Gastroesophageal sphincter (tissue), 4 donors: ENCODE measurements around the gene VWA2. TPM values are rescaled to one million over a fixed set of nuclear protein-coding genes. Genes with fewer than 3 reads are reported as not detected.

Experiments used
- ATAC-seq: fragments of 150-250 bp; one replicate; pipeline ENCODE4 v1.9.1; 2016; ENCODE audit warnings: mild to moderate bottlenecking, moderate library complexity
- H3K27ac ChIP-seq, 4 donors: fragments of 200-600 bp; sonication (generic) in 3 of 4; 1 replicate in 3 of 4; 2 replicates in 1 of 4; pipeline ENCODE4 v1.5.1; 2016 to 2019
- H3K27me3 ChIP-seq: fragments of 200-600 bp; sonication (generic); one replicate; pipeline ENCODE4 v1.5.1; 2019
- H3K36me3 ChIP-seq, 2 donors: fragments of 200-600 bp; sonication (generic); one replicate each; pipeline ENCODE4 v1.5.1; 2019; ENCODE audit warnings: control low read depth in 1 of 2
- H3K4me1 ChIP-seq, 3 donors: fragments of 200-600 bp; sonication (generic); 1 replicate in 2 of 3; 2 replicates in 1 of 3; pipeline ENCODE4 v1.5.1; 2016 to 2019; ENCODE audit warnings: control low read depth in 2 of 3
- H3K4me3 ChIP-seq, 2 donors: fragments of 200-600 bp; sonication (generic); one replicate each; pipeline ENCODE4 v1.5.1; 2019; ENCODE audit warnings: mild to moderate bottlenecking in 1 of 2, moderate library complexity in 1 of 2
- H3K9me3 ChIP-seq, 3 donors: fragments of 200-600 bp; sonication (generic); one replicate each; pipeline ENCODE4 v1.5.1; 2017 to 2019; ENCODE audit warnings: control low read depth in 2 of 3
- CTCF ChIP-seq, 4 experiments: fragments of 200-600 bp in 2 of 4; fragments of 450-650 bp in 2 of 4; sonication (generic) in 1 of 4; IDR thresholded peaks; one replicate each; pipeline ENCODE4 v1.5.1; 2017 to 2019; ENCODE audit warnings: antibody characterized with exemption in 4 of 4, mild to moderate bottlenecking in 2 of 4, moderate library complexity in 2 of 4
- EP300 ChIP-seq: sonication (generic); formaldehyde crosslinking; IDR thresholded peaks from one replicate; pipeline ENCODE4 v1.6.1; 2017; ENCODE audit warnings: antibody characterized with exemption, mild to moderate bottlenecking
- POLR2A ChIP-seq, 2 donors: fragments of 450-650 bp; IDR thresholded peaks; one replicate each; pipeline ENCODE4 v1.6.1; 2017; ENCODE audit warnings: antibody characterized with exemption in 2 of 2, mild to moderate bottlenecking in 2 of 2, moderate library complexity in 1 of 2
- POLR2AphosphoS5 ChIP-seq: sonication (generic); formaldehyde crosslinking; IDR thresholded peaks from one replicate; pipeline ENCODE4 v1.6.1; 2017; ENCODE audit warnings: antibody characterized with exemption
- WGBS, 2 donors: methylation state at CpG; one replicate each; pipeline ENCODE4 v1.1.5; 2018; ENCODE audit warnings: low coverage in 1 of 2; 5-methylcytosine and 5-hydroxymethylcytosine counted together
- total RNA-seq, 4 donors: library from RNA; depleted of rRNA; stranded (reverse); fragments of >200 nt; gene quantifications; one replicate each; pipeline ENCODE4 v1.1.0, GENCODE V29; 2016

VWA2 gene
- total RNA-seq, 4 donors from 2014 or later = 0.13 to 0.25 TPM; not detected in 2

GRCh38 chr10:114215033-114215432, 24.0 kb upstream of the VWA2 start:
- WGBS, 2 donors = 75 to 91% methylated on average over 1 of the region's 1 CpG
- no peaks in the 10 kb centered on the region for H3K4me1 ChIP-seq

GRCh38 chr10:114220281-114220680, 18.8 kb upstream of the VWA2 start:
- H3K4me3 ChIP-seq = no peak overlapping the region
- TF ChIP-seq CTCF (IDR thresholded peaks at IDR 0.05) (no peak), POLR2A (IDR thresholded peaks at IDR 0.05) (no peak), POLR2AphosphoS5 (no peak), EP300 (no peak)
- 76 to 87% methylated on average over 2 of the region's 2 CpGs for WGBS, 2 donors
- H3K27me3 ChIP-seq = no peaks in the 10 kb centered on the region
- no peaks in the 10 kb centered on the region for H3K4me1 ChIP-seq
- no peaks in the 10 kb centered on the region for H3K9me3 ChIP-seq
- H3K27ac ChIP-seq = no peak overlapping the region
- no peaks in the 10 kb centered on the region for H3K36me3 ChIP-seq
- ATAC-seq = no peak

More at GRCh38 chr10:114215033-114215432, 24.0 kb upstream of the VWA2 start:
- TF ChIP-seq CTCF (IDR thresholded peaks at IDR 0.05) (no peak), POLR2AphosphoS5 (no peak), EP300 (no peak), POLR2A (IDR thresholded peaks at IDR 0.05) (no peak)
- Histone ChIP-seq H3K36me3 (no peaks in the 10 kb centered on the region), H3K9me3 (no peaks in the 10 kb centered on the region), H3K27me3 (no peaks in the 10 kb centered on the region), H3K27ac (no peak overlapping the region), H3K4me3 (no peak overlapping the region)
- no peak for ATAC-seq

GRCh38 chr10:114221235-114221634, 17.8 kb upstream of the VWA2 start:
- no peaks in the 10 kb centered on the region for H3K36me3 ChIP-seq
- no peaks in the 10 kb centered on the region for H3K4me1 ChIP-seq
- H3K9me3 ChIP-seq = no peaks in the 10 kb centered on the region
- H3K27ac ChIP-seq = no peak overlapping the region
- no peak overlapping the region for H3K4me3 ChIP-seq
- no peak for ATAC-seq
- no peaks in the 10 kb centered on the region for H3K27me3 ChIP-seq
- 68 to 76% methylated on average over 4 of the region's 4 CpGs for WGBS, 2 donors
- TF ChIP-seq CTCF (IDR thresholded peaks at IDR 0.05) (no peak), EP300 (no peak), POLR2AphosphoS5 (no peak), POLR2A (IDR thresholded peaks at IDR 0.05) (no peak)

- H3K27ac ChIP-seq = no peak overlapping the region
- H3K4me3 ChIP-seq = no peak overlapping the region
- ATAC-seq = no peak
- peaks cover 4% of the 10 kb centered on the region for H3K27me3 ChIP-seq
- H3K36me3 ChIP-seq = no peaks in the 10 kb centered on the region
- 79 to 80% methylated on average over 2 of the region's 4 CpGs for WGBS, 2 donors
- no peaks in the 10 kb centered on the region for H3K4me1 ChIP-seq
- TF ChIP-seq POLR2AphosphoS5 (no peak), POLR2A (IDR thresholded peaks at IDR 0.05) (no peak), CTCF (IDR thresholded peaks at IDR 0.05) (no peak), EP300 (no peak)
- no peaks in the 10 kb centered on the region for H3K9me3 ChIP-seq
Observed at GRCh38 chr10:114223066-114223465, 16.0 kb upstream of the VWA2 start.

- H3K27me3 ChIP-seq = peaks cover 24% of the 10 kb centered on the region
- TF ChIP-seq POLR2AphosphoS5 (no peak), EP300 (no peak), POLR2A (IDR thresholded peaks at IDR 0.05) (no peak), CTCF (IDR thresholded peaks at IDR 0.05) (no peak)
- H3K4me3 ChIP-seq = no peak overlapping the region
- ATAC-seq = no peak
- WGBS, 2 donors = 49 to 53% methylated on average over 3 of the region's 3 CpGs
- no peaks in the 10 kb centered on the region for H3K4me1 ChIP-seq
- H3K36me3 ChIP-seq = no peaks in the 10 kb centered on the region
- no peaks in the 10 kb centered on the region for H3K9me3 ChIP-seq
- H3K27ac ChIP-seq = no peak overlapping the region
Observed at GRCh38 chr10:114228156-114228555, 10.9 kb upstream of the VWA2 start.
